ENCODE results near the gene MAPK1. TPM values are rescaled to one million over a fixed set of nuclear protein-coding genes. Genes with fewer than 3 reads are reported as not detected.
"Not testable (repeated sequence)": the region's sequence is repeated elsewhere in the genome, so short reads cannot be mapped to it uniquely, and the experiment has no call there.

The MAPK1 gene
- total RNA-seq, 1 donor from 2014 or later: 91.3 TPM

DNA sequence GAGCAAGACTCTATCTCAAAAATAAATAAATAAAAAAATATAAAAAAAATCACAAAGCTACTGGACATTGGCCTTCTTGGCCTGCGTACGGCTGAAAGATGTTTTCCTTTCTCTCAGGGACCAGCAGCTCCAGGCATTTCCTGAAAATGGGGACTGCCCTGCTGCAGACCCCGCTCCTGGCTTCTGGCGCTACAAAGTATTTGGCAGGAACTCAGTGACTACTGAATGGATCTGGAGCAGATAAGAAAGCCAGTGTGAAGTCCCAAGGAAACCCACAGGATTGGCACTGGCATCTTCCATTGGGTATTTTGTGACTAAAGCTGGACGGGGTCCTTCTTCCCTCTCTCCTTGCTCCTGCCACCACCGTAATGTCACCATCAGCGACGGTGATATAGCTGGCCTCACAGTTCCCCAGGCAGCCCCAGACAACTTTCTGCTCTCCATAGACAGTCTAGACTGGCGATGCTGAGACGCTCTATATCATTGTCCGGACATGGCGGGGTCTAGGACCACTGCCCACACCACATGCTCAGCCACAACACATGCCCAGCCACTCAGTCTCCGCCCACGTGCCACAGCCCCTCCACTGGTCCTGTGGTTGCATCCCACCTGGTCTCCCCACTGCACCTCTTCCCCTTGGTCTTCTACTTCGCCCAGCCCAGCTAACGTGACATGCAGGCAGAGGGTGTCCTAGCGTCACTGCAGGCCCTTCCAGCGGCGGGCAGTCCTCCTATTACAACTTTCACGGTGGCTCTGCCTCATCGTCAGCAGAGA, 109.2 kb downstream of the MAPK1 start:
- DNase-seq (ENCODE audit: low spot score): no peak
- H3K27ac Mint-ChIP-seq: no peak overlapping the region
- no peaks in the 10 kb centered on the region for H3K9me3 Mint-ChIP-seq

DNA sequence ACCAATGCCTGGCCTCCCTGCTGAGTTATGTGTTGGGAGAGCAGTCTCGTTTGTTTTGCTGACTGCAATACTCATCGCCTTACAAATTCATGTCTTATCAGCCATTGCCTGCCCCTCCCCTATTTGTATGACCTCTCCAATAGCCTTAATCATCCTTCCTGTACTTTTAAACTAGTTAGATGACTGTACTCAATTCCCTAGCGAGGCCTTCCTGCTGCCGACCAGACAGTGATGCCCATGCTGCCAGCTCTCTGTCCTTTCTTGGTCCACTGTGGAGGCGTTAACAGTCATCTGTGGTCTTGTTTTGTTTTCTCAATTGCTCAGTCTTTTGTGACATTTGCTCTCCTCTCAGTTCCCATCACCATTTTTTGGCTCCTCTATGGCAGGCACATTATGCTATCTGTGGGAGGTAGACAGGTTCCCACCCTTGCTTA, 111.6 kb downstream of the MAPK1 start:
- H3K36me3 Mint-ChIP-seq (ENCODE audit: low read depth): peaks cover 32% of the 10 kb centered on the region
- no peaks in the 10 kb centered on the region for H3K9me3 Mint-ChIP-seq
- DNase-seq (ENCODE audit: low spot score): no peak
- H3K4me1 Mint-ChIP-seq (ENCODE audit: low read depth): peaks cover 16% of the 10 kb centered on the region
- no peaks in the 10 kb centered on the region for H3K27me3 Mint-ChIP-seq (ENCODE audit: insufficient read depth)
- intact Hi-C loops (cut with micrococcal nuclease): no loop called here
- no peak overlapping the region for H3K4me3 Mint-ChIP-seq
- no peak overlapping the region for H3K27ac Mint-ChIP-seq

More for the DNA sequence above, 109.2 kb downstream of the MAPK1 start:
- intact Hi-C loops (cut with micrococcal nuclease): no loop called here
- Mint-ChIP-seq H3K36me3 (ENCODE audit: low read depth) (peaks cover 36% of the 10 kb centered on the region), H3K27me3 (ENCODE audit: insufficient read depth) (no peaks in the 10 kb centered on the region), H3K4me3 (no peak overlapping the region), H3K4me1 (ENCODE audit: low read depth) (peaks cover 33% of the 10 kb centered on the region)

DNA sequence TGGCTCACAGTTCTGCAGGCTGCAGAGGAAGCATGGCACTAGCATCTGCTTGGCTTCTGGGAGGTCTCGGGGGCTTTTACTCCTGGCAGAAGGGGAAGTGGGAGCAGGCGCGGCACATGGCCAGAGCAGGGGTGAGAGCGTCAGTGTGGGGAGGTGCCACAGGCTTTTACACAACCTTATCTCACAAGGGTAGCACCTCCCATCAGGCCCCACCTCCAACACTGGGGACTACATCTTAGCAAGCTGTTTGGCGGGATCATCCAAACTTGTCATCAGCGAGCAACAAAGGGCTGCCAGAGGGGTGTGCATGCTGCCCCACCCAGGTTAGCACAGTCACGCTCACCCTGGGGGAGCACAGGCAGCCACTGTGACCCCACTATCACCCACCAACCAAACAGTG, 112.9 kb downstream of the MAPK1 start:
- no peak for DNase-seq (ENCODE audit: low spot score)
- no peaks in the 10 kb centered on the region for H3K9me3 Mint-ChIP-seq
- no peak overlapping the region for H3K27ac Mint-ChIP-seq
- H3K36me3 Mint-ChIP-seq (ENCODE audit: low read depth): peaks cover 28% of the 10 kb centered on the region
- H3K4me3 Mint-ChIP-seq: no peak overlapping the region
- intact Hi-C loops (cut with micrococcal nuclease): no loop called here
- peaks cover 11% of the 10 kb centered on the region for H3K4me1 Mint-ChIP-seq (ENCODE audit: low read depth)
- no peaks in the 10 kb centered on the region for H3K27me3 Mint-ChIP-seq (ENCODE audit: insufficient read depth)

DNA sequence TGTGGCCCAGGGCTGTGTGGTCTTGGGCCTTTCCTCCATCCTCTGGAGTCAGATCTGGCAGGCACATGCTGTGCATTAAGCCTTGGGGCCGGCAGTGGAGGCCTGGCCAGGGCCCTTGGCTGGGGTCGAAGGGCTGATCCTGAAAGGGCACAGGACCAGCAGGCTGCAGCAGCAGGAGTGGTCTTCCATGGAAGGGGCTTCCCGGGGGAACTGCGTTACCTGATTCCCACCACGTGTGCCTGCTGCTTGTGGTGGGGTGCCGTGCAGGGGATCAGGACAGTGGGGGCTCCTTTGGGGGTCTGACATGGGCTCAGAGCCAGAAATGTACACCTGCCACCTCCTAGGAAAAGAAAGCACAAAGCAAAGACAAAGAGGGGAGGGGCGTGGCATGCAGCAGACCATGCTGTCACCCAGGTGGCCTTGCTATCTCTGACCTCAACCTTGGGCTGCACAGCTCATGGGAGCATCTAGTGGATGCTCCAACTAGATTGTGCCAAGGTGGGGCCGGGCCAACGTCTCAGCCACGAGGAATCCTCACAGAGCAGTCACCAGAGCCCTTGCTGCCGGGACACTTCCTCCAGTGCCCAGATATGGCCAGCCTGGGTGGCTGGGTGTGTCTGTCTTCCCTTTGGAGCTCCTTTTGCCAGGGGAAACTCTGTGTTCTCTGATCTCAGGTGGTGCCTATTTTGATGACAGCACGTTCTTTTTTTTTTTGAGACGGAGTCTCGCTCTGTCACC, 113.9 kb downstream of the MAPK1 start:
- H3K36me3 Mint-ChIP-seq (ENCODE audit: low read depth): peaks cover 25% of the 10 kb centered on the region
- no peak overlapping the region for H3K27ac Mint-ChIP-seq
- no peak for DNase-seq (ENCODE audit: low spot score)
- peaks cover 11% of the 10 kb centered on the region for H3K4me1 Mint-ChIP-seq (ENCODE audit: low read depth)
- intact Hi-C loops (cut with micrococcal nuclease): no loop called here
- H3K9me3 Mint-ChIP-seq: no peaks in the 10 kb centered on the region
- peaks cover 2% of the 10 kb centered on the region for H3K27me3 Mint-ChIP-seq (ENCODE audit: insufficient read depth)
- no peak overlapping the region for H3K4me3 Mint-ChIP-seq

DNA sequence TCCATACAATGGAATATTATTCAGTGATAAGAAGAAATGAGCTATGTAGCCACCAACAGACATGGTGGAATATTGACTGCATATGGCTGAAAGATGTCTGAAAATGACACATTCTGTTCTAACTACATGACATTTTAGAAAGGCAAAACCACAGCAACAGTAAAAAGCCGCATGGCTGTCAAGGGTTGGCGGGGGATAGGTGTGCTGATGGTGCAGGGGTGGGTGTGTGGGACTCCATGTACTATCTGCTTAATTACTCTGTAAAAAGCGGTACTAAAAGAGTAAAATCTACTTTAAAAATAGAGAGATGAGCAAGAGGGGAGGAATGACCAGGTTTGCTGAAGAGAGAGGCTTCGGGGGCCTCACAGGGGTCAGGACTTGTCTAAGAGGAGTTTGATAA, 115.2 kb downstream of the MAPK1 start:
- peaks cover 20% of the 10 kb centered on the region for H3K36me3 Mint-ChIP-seq (ENCODE audit: low read depth)
- intact Hi-C loops (cut with micrococcal nuclease): no loop called here

DNA sequence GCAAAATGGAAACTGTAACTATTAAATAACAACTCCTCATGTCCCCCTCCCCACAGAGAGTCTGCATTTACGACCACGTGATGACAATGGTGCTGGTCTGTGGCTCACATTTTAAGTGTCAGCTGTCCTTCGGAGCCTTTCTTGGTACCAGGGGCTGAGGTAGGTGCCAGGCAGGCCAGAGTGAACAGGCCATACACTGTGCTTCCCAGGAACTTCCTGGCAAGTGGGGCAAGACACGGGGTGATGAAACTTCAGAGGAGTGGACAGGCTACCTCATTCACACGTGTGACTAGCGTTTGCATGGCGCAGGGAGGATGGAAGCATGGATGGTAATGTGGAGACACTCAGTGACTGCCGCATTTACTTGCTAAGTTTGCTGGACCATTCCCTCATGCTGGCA, 121.5 kb downstream of the MAPK1 start:
- intact Hi-C loops (cut with micrococcal nuclease): no loop called here
- Mint-ChIP-seq H3K9me3 (no peaks in the 10 kb centered on the region), H3K4me1 (ENCODE audit: low read depth) (no peaks in the 10 kb centered on the region), H3K27ac (no peak overlapping the region), H3K4me3 (no peak overlapping the region), H3K27me3 (ENCODE audit: insufficient read depth) (peaks cover 3% of the 10 kb centered on the region), H3K36me3 (ENCODE audit: low read depth) (peaks cover 4% of the 10 kb centered on the region)
- DNase-seq (ENCODE audit: low spot score): no peak

More for the DNA sequence above, 115.2 kb downstream of the MAPK1 start:
- Mint-ChIP-seq H3K27me3 (ENCODE audit: insufficient read depth) (peaks cover 3% of the 10 kb centered on the region), H3K9me3 (no peaks in the 10 kb centered on the region), H3K4me1 (ENCODE audit: low read depth) (peaks cover 9% of the 10 kb centered on the region), H3K4me3 (no peak overlapping the region), H3K27ac (peak overlapping the region; percentile 30)
- no peak for DNase-seq (ENCODE audit: low spot score)

DNA sequence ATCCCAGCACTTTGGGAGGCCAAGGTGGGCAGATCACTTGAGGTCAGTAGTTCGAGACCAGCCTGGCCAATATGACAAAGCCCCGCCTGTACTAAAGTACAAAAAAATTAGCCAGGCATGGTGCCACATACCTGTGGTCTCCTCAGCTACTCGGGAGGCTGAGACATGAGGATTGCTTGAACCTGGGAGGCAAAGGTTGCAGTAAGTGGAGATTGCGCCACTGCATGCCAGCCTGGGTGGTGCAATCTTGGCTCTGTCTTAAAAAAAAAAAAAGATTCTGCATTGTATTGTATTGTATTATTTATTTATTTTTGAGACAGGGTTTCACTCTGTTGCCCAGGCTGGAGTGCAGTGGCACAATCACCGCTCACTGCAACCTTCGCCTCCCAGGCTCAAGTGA, 122.5 kb downstream of the MAPK1 start:
- intact Hi-C loops (cut with micrococcal nuclease); DNase-seq (ENCODE audit: low spot score); H3K27me3 Mint-ChIP-seq (ENCODE audit: insufficient read depth); H3K4me1 Mint-ChIP-seq (ENCODE audit: low read depth); H3K36me3 Mint-ChIP-seq (ENCODE audit: low read depth); H3K4me3 Mint-ChIP-seq; H3K27ac Mint-ChIP-seq; H3K9me3 Mint-ChIP-seq: not testable (repeated sequence)

DNA sequence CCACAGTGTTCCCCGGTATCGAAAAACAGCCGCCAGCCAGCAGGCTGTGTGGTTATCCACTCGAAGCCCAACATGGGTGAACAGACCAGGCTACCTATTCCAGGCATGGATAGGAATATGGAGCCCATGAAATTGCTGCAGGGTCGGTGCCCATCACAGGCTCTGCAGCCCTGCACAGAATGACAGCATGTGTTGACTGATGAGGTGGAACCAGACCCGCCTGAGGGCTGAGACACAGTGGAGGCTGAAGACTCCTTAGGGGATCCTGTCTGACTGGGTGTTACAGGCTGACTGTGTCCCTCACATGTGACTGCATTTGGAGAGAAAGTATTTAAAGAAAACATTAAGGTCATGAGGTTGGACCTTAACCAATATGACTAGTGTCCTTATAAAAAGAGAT, 125.7 kb downstream of the MAPK1 start:
- H3K9me3 Mint-ChIP-seq: no peaks in the 10 kb centered on the region
- intact Hi-C loops (cut with micrococcal nuclease): no loop called here
- H3K27ac Mint-ChIP-seq: no peak overlapping the region
- no peak for DNase-seq (ENCODE audit: low spot score)
- peaks cover 18% of the 10 kb centered on the region for H3K27me3 Mint-ChIP-seq (ENCODE audit: insufficient read depth)
- H3K36me3 Mint-ChIP-seq (ENCODE audit: low read depth): peaks cover 1% of the 10 kb centered on the region
- H3K4me3 Mint-ChIP-seq: no peak overlapping the region
- H3K4me1 Mint-ChIP-seq (ENCODE audit: low read depth): peaks cover 6% of the 10 kb centered on the region

DNA sequence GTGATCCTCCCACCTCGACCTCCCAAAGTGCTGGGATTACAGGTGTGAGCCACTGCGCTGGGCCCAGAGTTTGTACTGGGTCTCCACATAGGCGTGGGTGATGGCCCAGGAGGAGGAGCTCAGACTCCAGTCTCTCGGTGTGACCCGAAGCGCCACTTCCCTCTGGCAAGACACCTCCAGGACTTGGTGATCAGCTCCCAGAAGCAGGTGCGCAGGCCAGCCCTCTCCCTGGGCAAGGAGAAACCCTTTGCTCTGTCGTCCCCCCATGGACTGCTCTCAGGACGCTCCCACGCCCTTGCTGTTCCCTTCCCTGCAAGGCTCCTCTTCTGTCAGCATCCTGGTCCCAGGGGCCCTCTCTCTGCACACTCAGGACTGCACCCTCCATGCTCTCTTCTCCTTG, 126.4 kb downstream of the MAPK1 start:
- no peak for DNase-seq (ENCODE audit: low spot score)
- Mint-ChIP-seq H3K4me1 (ENCODE audit: low read depth) (peaks cover 6% of the 10 kb centered on the region), H3K36me3 (ENCODE audit: low read depth) (peaks cover 1% of the 10 kb centered on the region), H3K9me3 (no peaks in the 10 kb centered on the region), H3K4me3 (no peak overlapping the region), H3K27me3 (ENCODE audit: insufficient read depth) (peaks cover 18% of the 10 kb centered on the region), H3K27ac (no peak overlapping the region)
- intact Hi-C loops (cut with micrococcal nuclease): no loop called here

DNA sequence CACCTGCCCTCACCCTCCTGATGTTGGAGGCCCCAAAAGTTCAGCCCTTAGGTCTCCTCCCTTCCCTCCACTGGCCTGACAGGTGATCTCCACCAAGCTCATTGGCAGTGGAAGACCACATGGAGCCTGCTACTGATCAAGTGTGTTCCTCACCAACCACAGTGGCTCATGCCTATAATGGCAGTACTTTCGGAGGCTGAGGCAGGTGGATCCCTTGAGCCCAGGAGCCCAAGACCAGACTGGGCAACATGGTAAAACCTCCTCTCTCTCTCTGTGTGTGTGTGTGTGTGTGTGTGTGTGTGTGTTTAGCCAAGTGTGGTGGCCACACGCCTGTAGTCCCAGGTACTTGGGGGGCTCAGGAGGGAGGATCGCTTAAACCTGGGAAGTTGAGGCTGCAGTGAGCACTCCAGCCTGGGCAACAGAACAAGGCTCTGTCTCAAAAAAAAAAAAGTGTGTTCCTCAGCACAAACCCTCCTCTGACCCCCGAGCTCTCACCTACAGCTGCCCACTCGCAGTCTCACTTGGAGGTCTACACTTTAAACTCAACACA, 127.5 kb downstream of the MAPK1 start:
- intact Hi-C loops (cut with micrococcal nuclease): loop anchor here (5.0 kb wide), 1 partner anchor 113 kb away; no protein-coding TSS in a partner anchor
- Mint-ChIP-seq H3K9me3 (no peaks in the 10 kb centered on the region), H3K4me1 (ENCODE audit: low read depth) (peaks cover 10% of the 10 kb centered on the region)

DNA sequence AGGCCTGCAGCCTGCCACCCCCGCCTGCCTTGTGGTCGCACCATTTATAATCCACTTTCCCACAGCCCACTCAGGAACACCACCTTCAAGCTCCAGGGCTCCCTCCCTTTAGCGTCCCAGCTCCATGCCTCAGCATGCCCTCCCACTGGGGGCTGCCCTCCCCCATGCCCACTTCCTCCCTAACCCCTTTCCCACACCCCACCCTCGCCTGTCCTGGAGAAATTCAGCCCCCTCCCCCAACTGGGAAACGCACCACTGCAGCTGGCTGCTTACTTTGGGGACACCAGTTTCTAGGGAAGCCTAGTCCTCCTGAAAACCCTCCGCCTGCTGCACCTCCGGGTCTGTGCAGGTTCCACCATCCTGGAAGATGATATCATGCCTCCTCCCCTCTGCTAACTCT, 128.5 kb downstream of the MAPK1 start:
- H3K4me3 Mint-ChIP-seq: no peak overlapping the region
- no peaks in the 10 kb centered on the region for H3K9me3 Mint-ChIP-seq
- intact Hi-C loops (cut with micrococcal nuclease): loop anchor here (5.0 kb wide), 1 partner anchor 112 kb away; no protein-coding TSS in a partner anchor
- H3K27ac Mint-ChIP-seq: no peak overlapping the region
- peaks cover 18% of the 10 kb centered on the region for H3K27me3 Mint-ChIP-seq (ENCODE audit: insufficient read depth)
- H3K4me1 Mint-ChIP-seq (ENCODE audit: low read depth): peaks cover 20% of the 10 kb centered on the region
- peaks cover 1% of the 10 kb centered on the region for H3K36me3 Mint-ChIP-seq (ENCODE audit: low read depth)
- DNase-seq (ENCODE audit: low spot score): no peak

More for the DNA sequence above, 127.5 kb downstream of the MAPK1 start:
- H3K36me3 Mint-ChIP-seq (ENCODE audit: low read depth): peaks cover 1% of the 10 kb centered on the region
- H3K27me3 Mint-ChIP-seq (ENCODE audit: insufficient read depth): peaks cover 18% of the 10 kb centered on the region
- DNase-seq (ENCODE audit: low spot score): no peak
- H3K4me3 Mint-ChIP-seq: no peak overlapping the region
- H3K27ac Mint-ChIP-seq: no peak overlapping the region

DNA sequence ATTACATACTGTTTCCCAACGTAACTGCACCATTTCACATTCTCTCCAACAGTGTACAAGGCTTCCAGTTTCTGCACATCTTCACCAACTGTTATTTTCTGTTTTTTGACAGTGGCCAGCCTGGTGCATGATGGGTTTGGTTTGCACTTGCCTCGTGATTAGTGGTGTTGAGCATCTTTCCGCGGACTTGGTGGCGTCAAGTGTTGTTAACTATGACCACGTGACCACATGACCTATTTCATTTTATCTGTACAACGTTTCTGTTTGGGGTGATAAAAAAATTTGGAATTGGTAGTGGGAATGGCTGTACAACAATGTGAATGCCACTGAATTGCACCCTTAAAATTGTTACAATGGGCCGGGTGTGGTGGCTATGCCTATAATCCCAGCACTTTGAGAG, 129.4 kb downstream of the MAPK1 start:
- no peak for DNase-seq (ENCODE audit: low spot score)
- peaks cover 28% of the 10 kb centered on the region for H3K4me1 Mint-ChIP-seq (ENCODE audit: low read depth)
- peaks cover 20% of the 10 kb centered on the region for H3K27me3 Mint-ChIP-seq (ENCODE audit: insufficient read depth)
- H3K27ac Mint-ChIP-seq: no peak overlapping the region
- H3K9me3 Mint-ChIP-seq: no peaks in the 10 kb centered on the region
- H3K4me3 Mint-ChIP-seq: no peak overlapping the region
- peaks cover 1% of the 10 kb centered on the region for H3K36me3 Mint-ChIP-seq (ENCODE audit: low read depth)
- intact Hi-C loops (cut with micrococcal nuclease): loop anchor here (5.0 kb wide), 1 partner anchor 111 kb away; no protein-coding TSS in a partner anchor

DNA sequence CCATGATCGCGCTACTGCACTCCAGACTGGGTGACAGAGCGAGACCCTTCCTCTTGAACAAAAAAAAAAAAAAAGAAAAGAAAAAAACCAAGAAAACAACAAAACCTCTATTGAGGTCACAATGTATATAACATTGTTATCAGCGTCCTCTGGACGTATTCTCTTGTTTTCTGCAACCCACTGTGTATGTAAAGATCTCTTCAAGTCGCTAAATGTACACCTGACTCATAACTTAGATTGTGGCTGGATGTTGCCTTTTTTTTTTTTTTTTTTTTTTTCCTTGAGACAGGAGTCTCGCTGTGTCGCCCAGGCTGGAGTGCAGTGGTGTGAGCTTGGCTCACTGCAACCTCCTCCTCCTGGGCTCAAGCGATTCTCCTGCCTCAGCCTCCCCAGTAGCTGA, 130.5 kb downstream of the MAPK1 start:
- H3K36me3 Mint-ChIP-seq (ENCODE audit: low read depth): peaks cover 1% of the 10 kb centered on the region
- DNase-seq (ENCODE audit: low spot score): no peak
- H3K27ac Mint-ChIP-seq: no peak overlapping the region
- H3K9me3 Mint-ChIP-seq: no peaks in the 10 kb centered on the region
- H3K4me3 Mint-ChIP-seq: no peak overlapping the region
- H3K4me1 Mint-ChIP-seq (ENCODE audit: low read depth): peaks cover 28% of the 10 kb centered on the region
- intact Hi-C loops (cut with micrococcal nuclease): loop anchor here (5.0 kb wide), 1 partner anchor 110 kb away; no protein-coding TSS in a partner anchor
- peaks cover 20% of the 10 kb centered on the region for H3K27me3 Mint-ChIP-seq (ENCODE audit: insufficient read depth)
